ENCODE results near the gene ZNF512.
"Not testable (repeated sequence)": the region's sequence is repeated elsewhere in the genome, so short reads cannot be mapped to it uniquely, and the experiment has no call there.

- not testable (repeated sequence) for TF ChIP-seq NFKBIZ (CRISPR knock-in tag; IDR thresholded peaks at IDR 0.05); SP5 (CRISPR knock-in tag; IDR thresholded peaks at IDR 0.05; ENCODE audit: borderline replicate concordance, low read depth); HNRNPL (IDR thresholded peaks at IDR 0.05; ENCODE audit: low read depth, low read length); ESRRA (CRISPR knock-in tag; IDR thresholded peaks at IDR 0.05; ENCODE audit: low read depth); PBX3 (CRISPR knock-in tag; IDR thresholded peaks at IDR 0.05; ENCODE audit: borderline replicate concordance); CEBPB (IDR thresholded peaks at IDR 0.05; ENCODE audit: borderline replicate concordance, low read depth, low read length); RAD21 (CRISPR knock-in tag; IDR thresholded peaks at IDR 0.05); KAT7 (CRISPR knock-in tag; IDR thresholded peaks at IDR 0.05; ENCODE audit: borderline replicate concordance); JUND (CRISPR knock-in tag; IDR thresholded peaks at IDR 0.05); IRF2 (CRISPR knock-in tag; IDR thresholded peaks at IDR 0.05)
- TF ChIP-seq, protein P1, sequence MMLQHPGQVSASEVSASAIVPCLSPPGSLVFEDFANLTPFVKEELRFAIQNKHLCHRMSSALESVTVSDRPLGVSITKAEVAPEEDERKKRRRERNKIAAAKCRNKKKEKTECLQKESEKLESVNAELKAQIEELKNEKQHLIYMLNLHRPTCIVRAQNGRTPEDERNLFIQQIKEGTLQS (CRISPR knock-in tag; IDR thresholded peaks at IDR 0.05), result not testable (repeated sequence)
- TF ChIP-seq, protein P2, sequence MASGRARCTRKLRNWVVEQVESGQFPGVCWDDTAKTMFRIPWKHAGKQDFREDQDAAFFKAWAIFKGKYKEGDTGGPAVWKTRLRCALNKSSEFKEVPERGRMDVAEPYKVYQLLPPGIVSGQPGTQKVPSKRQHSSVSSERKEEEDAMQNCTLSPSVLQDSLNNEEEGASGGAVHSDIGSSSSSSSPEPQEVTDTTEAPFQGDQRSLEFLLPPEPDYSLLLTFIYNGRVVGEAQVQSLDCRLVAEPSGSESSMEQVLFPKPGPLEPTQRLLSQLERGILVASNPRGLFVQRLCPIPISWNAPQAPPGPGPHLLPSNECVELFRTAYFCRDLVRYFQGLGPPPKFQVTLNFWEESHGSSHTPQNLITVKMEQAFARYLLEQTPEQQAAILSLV (CRISPR knock-in tag; IDR thresholded peaks at IDR 0.05; ENCODE audit: borderline replicate concordance), result not testable (repeated sequence)
These were observed 11.3 kb downstream of the ZNF512 start for GRCh38 chr2:27594020-27594703.
